GM18519 (cell line): ENCODE data around the gene CCBE1.
A peak's percentile ranks its signal among the peaks of the same experiment; 100 is the strongest.
"Not testable (repeated sequence)": the region's sequence is repeated elsewhere in the genome, so short reads cannot be mapped to it uniquely, and the experiment has no call there.

Experiments used
- ATAC-seq: cut with Tn5 transposase; IDR thresholded peaks from one replicate; pipeline ENCODE4 v1.9.1; 2021; ENCODE audit warnings: mild to moderate bottlenecking, moderate library complexity; ENCODE audit not compliant: unreplicated experiment, low FRiP score

The CCBE1 gene

DNA sequence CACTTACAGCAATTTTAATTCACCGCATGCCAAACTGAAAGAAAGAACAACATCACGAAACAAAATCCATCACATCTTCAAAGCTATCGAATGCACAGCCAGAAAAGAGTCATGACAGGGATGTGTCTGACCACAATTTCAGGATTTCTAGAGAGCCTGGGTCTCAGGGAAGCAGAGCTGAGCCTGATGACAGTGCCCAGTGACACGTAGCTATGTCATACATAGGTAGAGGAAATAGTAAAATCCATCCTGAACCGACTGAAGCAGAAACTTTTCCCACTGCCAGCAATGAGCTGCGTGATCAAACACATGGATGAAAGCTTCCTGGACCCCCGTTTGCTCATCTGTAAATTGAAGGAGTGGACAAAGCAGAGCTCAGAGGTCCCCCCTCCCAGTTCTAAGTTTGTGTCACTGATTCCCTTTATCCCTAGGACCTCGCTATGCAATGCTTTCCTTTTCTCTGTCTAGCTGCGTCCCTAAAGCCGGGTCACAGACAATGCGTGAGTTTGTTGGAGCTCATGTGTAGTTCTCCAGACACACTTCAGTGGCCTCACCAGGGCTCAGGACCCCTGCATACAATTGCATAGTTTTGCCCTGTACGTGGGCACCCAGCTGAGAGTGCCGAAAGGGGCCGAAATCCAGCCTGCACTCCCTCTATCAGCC, 37.6 kb downstream of the CCBE1 start:
- no peak for ATAC-seq

DNA sequence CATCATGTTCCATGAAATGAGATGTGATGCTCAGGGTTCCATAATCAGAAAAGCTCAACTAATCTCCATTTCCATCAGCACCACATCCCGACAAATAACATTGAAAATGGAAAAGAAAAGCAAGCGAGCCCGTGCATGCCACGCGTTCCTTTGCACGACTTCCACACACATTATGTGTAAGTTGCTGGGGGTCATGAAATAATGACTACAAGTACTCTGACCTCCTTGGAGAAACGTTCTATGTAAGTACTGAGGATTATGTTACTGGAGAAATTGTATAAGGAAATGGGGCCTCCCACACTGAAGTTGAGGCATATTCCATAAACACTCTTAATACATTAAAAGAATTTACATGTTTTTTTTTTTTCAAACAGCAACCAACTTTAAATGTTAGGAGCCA, 38.3 kb downstream of the CCBE1 start:
- no peak for ATAC-seq

DNA sequence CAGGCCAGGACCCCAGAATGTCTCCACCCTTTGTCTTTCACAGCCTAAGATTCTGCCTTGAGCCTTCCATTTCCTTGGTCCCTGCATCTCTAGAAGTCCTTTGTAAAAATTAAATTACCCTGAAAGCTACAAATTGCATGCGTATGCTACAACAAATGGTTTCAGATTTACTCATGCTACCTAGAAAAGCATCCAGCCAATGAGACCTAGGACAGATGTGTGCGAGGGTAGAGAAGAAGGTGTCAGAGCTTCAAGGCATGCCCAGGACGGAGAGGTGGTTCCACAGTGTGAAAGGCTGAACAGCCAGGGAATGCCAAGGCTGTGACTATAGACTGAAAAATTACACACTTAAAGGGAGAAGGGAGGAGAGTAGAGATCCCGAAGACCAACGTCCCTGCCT, 40.2 kb downstream of the CCBE1 start:
- peak; percentile 71 for ATAC-seq

DNA sequence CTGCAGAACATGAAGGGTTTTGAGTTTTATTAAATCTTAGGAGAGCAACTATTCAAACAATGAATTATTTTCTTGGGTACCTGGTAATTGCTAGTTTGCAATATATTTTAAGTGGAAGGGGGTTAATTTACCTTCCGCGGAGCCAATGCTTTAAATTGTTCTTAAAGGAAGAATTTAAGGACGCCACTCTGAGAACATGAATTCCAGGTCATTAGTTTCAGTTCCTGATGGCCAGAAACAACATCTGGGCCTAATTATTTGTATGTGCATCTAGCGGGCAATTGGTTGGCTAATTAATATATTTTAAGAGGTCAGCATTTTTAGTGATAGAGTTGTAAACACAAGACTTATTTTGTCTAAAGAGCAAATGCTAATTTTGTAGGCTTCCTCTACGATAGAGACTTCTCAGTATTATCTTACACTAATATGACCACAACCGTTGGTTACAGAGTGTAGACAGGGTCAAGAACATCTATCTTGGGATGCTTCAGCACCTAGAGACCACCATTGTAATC, 40.8 kb downstream of the CCBE1 start:
- no peak for ATAC-seq

DNA sequence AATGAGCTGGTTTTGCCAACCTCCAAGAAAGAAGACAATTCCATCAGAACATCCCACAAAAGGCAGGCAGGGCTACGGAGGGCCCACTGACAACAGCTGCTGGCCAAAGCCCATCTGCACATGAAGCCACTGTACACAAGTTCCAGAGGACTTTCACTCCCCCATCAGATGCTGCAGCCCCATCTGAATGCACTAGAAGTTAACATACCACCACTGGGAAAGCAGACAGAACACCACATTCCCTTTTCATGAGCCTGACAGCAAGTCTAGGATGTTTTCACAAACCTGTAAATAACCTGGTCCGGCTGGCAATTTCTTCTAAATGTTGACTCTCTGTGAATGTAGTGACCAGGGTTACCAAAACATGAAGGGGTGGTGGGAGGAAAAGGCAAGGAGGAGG, 41.5 kb downstream of the CCBE1 start:
- no peak for ATAC-seq

DNA sequence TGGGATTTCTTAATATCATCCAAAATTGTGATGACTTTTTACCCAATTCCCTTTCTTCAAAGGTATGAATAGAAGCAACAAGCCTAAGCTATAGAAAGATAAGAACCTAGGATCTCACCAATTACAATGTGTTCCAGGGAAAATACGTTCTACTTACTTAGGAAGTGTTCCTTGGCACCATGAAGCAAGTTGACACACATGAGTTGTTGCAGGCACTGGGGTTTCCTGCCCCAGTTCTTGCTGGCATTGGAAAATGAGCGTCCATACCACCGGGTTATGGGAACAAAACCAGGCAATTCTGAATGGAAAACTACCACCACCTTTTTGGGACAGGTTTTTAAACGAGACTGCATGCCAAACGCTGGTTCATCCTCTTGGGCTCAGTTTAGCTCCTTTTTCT, 46.2 kb downstream of the CCBE1 start:
- ATAC-seq: no peak

DNA sequence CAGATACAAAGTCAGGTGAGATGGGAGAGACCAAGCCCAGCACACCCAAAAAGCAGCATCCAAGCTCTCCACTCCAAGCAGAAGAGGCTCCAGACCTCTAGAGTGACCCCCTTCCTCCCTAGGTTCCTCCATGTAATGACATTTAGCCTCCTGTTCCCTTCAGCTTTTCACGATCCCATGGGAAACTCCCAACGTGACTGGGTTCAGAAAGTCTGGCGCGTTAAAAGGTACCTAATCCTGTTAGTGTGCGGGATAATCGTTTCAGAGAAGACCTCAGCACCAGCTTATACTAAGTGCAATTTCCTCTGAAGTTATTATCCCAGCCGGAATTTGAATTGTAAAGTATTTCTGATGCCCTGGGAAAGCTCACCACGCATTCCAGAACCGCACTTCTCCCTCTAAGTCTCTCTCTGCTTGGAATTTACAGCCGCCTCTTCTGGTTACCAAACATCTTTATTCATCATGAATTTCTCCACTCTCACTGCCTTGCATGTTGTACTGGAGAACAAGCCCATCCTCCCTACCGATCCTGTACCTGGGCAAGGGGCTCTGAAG, 46.9 kb downstream of the CCBE1 start:
- ATAC-seq: no peak

DNA sequence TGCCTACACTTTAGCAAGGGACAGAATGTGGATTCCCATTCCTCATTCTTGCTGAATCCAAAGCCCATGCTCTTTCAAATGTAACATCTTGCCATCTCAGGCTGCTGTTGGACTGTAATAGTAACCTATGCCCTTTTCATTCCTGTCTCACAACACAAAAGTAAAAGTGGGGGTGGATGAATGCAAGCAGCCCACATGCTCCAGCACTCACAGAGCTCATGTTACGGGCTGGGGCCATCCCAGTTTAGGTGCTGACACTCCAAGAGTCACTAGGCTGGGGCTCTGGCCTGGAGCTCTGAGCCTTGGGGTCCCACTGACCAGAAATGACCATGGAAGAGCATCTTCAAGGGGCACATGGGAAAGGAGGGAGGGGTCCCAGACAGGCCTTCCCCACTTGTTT, 47.6 kb downstream of the CCBE1 start:
- no peak for ATAC-seq

DNA sequence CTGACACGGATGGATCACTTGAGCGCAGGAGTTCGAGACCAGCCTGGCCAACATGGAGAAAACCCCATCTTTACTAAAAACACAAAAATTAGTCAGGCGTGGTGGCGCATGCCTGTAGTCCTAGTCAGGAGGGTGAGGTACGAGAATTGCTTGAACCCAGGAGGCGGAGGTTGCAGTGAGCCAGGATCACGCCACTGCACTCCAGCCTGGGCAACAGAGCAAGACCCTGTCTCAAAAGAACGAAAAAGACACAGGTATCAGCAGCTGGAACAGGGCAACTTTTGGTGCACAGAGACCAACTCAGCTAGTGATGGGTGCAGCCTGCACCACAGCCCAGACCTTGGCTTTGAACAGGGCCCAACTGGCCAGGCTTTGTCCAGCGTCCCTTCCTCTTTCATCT, 48.8 kb downstream of the CCBE1 start:
- ATAC-seq: not testable (repeated sequence)

DNA sequence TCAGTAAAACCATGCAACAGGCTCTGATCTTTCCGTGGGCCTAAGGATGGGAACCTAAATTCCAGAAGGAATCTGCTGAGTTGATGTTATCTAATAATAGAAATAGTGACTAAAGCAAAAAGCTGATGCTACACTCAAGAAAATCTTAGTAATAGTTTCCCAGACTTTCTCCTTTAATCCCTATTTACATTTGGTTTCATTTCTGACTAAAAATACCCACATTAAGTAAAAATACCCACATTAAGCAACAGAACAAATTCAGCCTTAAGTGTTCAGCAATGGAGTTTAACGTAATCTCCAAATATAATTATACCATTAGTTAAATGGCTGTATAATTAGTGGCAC, 50.3 kb downstream of the CCBE1 start:
- no peak for ATAC-seq

DNA sequence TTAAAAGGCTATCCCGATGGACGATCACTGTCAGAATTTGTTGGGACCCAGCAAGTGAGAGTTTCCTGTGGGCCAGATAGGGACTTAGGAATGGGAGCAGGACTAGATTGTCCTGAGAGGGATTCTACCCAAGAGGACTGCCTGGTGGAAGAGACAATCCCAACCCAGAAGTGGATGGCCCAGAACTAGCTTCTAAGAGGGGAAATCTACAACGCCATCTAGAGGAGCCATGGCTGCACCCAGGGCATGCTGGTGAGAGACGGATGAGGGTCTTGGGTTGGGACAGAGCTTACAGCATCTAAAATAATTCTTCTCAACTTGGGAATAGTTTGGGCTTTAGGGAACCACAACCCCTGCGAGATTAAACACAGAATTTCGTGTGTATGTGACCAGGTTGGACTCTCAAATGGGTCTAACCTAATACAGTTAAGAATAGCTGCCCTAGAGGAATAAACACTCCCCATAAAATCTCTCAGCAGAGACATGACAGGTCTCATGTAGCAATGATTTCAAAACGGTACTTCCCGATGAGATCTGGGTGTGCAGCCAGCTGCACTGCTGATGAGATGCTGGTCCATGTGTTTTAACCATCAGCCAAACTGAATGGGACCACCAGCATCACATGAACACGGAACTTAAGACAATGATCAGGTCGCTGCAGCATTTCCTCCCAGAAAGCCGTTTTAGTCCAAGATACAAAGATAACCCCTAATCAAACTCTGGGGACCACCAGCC, 50.8 kb downstream of the CCBE1 start:
- ATAC-seq: no peak

DNA sequence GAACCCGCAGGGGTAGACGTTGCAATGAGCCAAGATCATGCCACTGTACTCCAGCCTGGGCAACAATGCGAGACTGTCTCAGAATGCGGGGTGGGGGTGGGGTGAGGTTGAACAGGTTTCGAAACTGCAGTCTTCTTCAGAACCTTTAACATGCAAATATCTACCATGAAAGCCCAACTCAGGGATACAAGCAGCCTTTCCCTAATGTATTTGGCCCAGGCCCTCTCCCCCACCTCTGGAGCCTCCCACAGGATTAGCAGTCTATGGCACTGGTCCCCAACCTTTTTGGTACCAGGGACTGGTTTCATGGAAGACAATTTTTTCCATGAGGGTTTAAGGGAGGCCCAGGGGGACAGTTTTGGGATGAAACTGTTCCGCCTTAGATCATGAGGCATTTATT, 53.5 kb downstream of the CCBE1 start:
- no peak for ATAC-seq

DNA sequence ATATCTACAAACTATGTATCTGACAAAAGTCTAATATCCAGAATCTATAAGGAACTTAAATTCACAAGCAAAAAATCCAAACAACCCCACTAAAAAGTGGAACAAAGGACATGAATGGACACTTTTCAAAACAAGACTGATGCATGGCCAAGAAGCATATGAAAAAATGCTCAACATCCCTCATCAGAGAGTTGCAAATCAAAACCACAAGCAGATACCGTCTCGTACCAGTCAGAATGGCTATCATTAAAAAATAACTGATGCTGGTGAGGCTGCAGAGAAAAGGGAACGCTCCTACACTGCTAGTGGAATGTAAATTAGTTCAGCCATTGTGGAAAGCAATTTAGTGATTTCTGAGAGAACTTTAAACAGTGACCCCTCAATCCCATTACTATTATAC, 56.5 kb downstream of the CCBE1 start:
- ATAC-seq: no peak

DNA sequence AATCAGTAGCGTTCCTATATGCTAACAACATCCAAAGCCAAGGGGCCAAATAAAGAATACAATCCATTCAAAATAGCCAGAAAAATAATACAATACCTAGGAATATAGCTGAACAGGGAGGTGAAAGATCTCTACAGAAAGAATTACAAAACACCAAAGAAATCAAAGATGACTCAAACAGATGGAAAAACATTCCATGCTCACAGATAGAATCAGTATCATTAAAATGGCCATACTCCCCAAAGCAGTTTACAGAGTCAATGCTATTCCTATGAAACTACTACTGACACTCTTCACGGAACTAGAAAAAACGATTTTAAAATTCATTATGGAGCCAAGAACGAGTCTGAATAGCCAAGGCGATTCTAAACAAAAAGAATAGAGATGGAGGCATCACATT, 57.4 kb downstream of the CCBE1 start:
- ATAC-seq: no peak

DNA sequence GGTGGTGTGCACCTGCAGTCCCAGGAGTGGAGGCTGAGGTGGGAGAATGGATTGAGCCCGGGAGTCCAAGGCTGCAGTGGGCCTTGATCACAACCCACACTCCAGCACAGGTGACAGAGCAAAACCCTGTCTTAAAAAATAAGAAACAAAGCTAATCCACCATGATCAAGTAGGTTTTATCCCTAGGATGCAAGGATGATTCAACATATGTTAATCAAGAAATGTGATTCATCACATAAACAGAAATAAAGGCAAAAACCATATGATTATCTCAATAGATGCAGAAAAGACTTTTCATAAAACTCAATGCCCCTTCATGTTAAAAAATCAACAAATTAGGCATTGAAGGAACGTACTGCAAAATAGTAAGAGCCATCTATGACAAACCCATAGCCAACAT, 58.1 kb downstream of the CCBE1 start:
- no peak for ATAC-seq

DNA sequence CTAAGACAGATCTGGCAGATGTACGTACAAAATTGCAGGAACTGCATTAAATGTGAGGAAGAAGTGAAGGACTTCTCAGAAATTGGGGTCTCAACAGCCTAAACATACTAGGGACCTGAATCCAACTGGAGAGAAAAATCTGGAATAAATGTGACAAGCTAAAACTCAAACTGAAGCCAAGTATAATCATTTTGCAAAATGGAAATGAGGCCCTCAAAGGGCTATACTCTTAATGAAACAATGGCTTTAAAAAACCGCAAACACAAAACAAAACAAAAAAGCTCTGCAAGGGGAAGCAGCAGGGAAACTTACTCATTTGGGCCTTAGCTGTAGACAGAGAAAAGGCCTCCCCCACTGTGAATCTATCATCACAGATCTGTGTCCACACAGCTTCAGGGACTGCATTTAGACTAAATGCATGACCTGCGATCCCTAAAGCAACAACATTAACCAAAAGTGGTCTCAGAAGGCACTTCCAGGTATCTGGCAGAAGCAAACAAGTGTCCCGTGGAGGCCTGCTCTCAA, 63.2 kb downstream of the CCBE1 start:
- no peak for ATAC-seq

DNA sequence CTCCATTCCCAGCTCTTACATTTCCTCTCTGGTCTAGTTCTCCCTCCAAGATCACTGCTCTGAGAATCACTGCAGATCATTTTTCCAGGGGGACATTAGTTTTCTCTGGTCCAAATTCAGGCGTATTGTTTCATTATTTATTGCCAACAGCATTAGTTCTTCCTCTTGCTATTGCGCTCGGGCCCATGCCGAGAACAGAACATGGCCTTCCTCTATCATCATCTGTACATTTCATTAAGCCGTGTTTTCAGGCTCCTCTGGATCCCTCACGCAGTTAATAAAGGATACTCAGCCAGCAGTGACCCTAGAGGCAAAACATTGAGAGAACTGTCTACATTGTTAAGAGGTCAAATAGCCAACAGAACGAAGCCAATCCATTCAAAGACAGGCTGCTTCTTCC, 63.9 kb downstream of the CCBE1 start:
- no peak for ATAC-seq

DNA sequence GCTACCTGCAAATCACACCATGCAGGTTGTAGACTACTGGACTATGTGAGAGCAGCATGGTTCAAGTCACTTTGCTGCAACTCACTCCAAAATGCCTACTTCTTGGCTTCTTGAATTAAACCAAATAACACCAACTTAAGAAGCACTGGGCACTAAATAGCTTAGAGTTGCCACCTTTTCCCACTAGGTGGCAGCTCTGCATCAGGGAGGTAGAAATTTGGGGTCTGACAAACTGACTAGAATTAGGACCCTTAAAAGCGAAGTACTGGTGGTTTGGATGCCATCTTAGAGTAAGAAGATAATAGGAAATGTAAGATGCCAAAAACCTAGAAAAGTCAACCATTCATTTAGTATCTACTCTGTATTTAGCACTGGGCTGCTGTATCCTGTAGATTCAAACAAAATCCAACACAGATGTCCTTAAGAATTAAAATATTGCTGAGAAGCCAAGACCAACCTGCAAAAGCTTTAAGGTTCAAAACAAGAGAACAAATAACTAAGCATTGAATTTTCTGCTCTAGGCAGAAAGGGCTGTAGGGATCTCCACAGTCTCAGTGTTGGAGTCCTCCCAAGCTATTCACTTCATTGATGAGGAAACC, 65.5 kb downstream of the CCBE1 start:
- ATAC-seq: no peak

DNA sequence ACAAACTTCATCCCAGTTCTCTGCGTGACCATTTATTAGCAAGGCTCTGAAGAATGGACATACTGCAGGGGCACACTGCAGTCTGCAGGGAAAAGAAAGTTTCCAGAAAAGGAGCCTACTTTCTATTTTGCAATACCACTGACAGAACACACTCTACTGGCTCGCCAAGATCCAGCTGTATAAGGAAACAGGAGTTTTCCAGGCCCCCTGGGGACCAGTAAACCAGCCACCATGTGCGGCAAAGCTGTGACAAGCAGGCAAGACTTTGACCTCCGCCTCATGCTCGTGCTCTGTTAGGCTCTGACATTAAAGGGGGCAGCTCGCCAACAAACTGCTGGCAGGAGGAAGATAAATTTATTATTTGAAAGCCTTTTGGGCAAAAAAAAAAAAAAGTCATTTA, 67.3 kb downstream of the CCBE1 start:
- ATAC-seq: no peak

DNA sequence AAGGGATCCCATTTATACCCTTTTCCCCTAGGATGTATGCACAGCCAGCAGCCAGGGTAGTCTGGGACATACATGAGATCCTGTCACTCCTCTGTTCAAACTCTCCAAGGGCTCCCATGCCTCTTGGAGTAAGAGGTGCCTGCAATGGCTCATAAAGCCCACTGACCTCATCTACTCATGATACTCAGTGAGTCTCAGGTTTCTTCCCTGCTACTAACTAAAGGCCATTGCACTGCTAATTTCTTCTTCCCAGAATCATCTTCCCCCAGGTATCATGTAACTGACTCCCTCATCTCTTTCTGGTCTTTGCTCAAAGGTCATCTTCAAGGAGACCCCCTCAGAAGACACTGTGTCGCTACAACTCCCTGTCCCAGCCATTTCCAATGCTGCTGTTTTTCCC, 68.2 kb downstream of the CCBE1 start:
- ATAC-seq: no peak

DNA sequence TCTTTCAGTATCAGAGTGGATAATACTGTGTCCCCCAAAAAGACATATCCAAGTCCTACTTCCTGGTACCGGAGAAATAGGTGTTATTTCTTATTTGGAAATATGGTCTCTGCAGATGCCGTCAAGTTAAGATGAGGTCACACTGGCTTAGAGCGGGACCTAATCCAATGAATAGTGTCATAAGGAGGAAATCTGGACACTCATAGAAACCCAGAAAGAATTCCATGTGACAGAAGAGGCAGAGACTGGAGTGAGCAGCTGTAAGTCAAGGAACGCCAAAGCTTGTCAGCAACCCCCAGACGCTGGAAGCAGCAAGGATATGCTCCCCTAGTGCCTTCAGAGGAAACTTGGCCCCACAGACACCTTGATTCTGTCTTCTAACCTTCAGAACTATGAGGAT, 69.8 kb downstream of the CCBE1 start:
- ATAC-seq: no peak
